GM12801 (cell line): Measurements from ENCODE around the gene STK39.

Source experiments
- CTCF ChIP-seq: IDR thresholded peaks from one replicate; pipeline ENCODE4 v1.5.1; 2011; ENCODE audit warnings: control low read depth; ENCODE audit not compliant: insufficient read length; ENCODE audit errors: extremely low read depth

Gene STK39

GRCh38 chr2:168241746-168242145, 5.6 kb downstream of the STK39 start:
- TF ChIP-seq CTCF, result no peak

DNA sequence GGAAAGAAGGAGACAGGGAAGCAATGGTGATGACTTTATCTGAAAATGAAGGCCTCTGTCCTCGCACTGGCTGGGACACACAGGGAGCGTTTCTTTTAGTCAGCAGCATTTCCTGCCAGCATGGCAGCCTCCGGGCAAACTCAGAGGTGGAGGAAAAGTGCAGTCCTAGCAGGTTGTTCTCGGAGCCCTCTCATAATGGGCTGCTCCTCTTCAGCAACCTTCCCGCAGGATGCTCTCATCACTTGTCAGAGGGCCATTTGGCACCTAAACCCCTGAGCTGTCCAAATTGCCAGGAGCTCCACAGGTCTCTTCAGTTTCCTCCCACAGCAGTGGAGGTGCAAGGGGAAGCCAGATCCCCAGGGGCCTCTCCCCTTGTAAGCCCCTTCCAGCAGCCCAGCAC, 6.2 kb downstream of the STK39 start:
- TF ChIP-seq CTCF, result no peak

- no peak for TF ChIP-seq CTCF
Measured at GRCh38 chr2:168239281-168239680, 8.1 kb downstream of the STK39 start.

GRCh38 chr2:168237741-168238140, 9.7 kb downstream of the STK39 start:
- no peak for TF ChIP-seq CTCF

GRCh38 chr2:168234407-168235085, 12.8 kb downstream of the STK39 start:
- no peak for TF ChIP-seq CTCF

DNA sequence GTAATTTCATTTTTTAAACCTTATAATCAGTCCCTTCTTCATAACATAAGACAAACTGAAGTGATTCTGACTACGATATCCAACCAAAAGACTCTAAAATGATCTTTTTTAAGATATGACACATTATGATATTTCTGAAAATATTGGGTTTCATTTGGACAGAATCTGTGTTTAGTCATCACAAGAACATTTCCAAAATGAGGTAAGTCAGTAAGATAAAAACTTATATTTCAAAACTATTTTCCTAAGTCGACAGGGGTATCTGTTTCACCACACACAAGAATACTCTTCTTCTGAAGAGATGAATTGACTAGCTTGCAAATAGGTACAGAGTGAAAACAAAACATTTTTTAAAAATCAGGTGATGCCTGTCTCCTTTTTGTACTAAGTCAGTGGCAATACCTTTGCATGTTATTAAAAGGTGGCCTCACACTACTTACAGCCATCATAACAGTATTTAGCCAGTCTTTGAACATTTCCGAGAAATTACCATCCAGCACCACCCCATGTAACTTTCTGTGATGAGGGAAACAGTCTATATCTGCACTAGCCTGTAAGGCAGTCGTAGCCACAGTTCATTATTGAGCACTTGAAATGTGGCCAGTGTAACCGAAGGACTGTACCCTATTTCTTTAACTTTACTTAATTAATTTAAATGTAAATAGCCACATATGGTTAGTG, 13.5 kb downstream of the STK39 start:
- TF ChIP-seq CTCF, result no peak

GRCh38 chr2:168233166-168233565, 14.2 kb downstream of the STK39 start:
- no peak for TF ChIP-seq CTCF
